Activated CD4-positive, alpha-beta T cell treated with anti-CD3 and anti-CD28 coated beads, Interleukin-2, amount 50 U/mL, for 4 hours (primary cell): ENCODE measurements around the gene SPINT2.

Source experiments
- DNase-seq, 2 experiments: peaks; one replicate each; pipeline ENCODE4 v3.0.0-alpha.2; 2020

SPINT2 gene

GRCh38 chr19:38268539-38268938, 4.2 kb downstream of the SPINT2 start:
- DNase-seq = no peak

GRCh38 chr19:38270587-38271167, 6.3 kb downstream of the SPINT2 start:
- no peak for DNase-seq

- no peak for DNase-seq
These were observed 9.1 kb downstream of the SPINT2 start for GRCh38 chr19:38273499-38273898.

- no peak for DNase-seq
These were observed 10.4 kb downstream of the SPINT2 start for GRCh38 chr19:38274739-38275138.

- DNase-seq = no peak
These were observed 12.7 kb downstream of the SPINT2 start for GRCh38 chr19:38276942-38277517.

- no peak for DNase-seq
These were observed 13.2 kb downstream of the SPINT2 start for GRCh38 chr19:38277549-38277948.

- DNase-seq = no peak
These were observed 13.8 kb downstream of the SPINT2 start for GRCh38 chr19:38277969-38278680.

- DNase-seq = no peak
These were observed 14.4 kb downstream of the SPINT2 start for GRCh38 chr19:38278751-38279150.

- DNase-seq = no peak
These were observed 15.9 kb downstream of the SPINT2 start for GRCh38 chr19:38280030-38280921.

- no peak for DNase-seq
These were observed 17.6 kb downstream of the SPINT2 start for GRCh38 chr19:38281811-38282566.

GRCh38 chr19:38283271-38283670, 18.9 kb downstream of the SPINT2 start:
- DNase-seq = no peak

GRCh38 chr19:38284422-38284821, 20.0 kb downstream of the SPINT2 start:
- DNase-seq = no peak

GRCh38 chr19:38285567-38285966, 21.2 kb downstream of the SPINT2 start:
- no peak for DNase-seq

- no peak for DNase-seq
These were observed 23.2 kb downstream of the SPINT2 start for GRCh38 chr19:38287604-38288003.

- no peak for DNase-seq
These were observed 23.9 kb downstream of the SPINT2 start for GRCh38 chr19:38288123-38288855.

- DNase-seq = no peak
These were observed 25.6 kb downstream of the SPINT2 start for GRCh38 chr19:38289955-38290354.

GRCh38 chr19:38290631-38291147, 26.3 kb downstream of the SPINT2 start:
- no peak for DNase-seq

- DNase-seq = no peak
These were observed 27.5 kb downstream of the SPINT2 start for GRCh38 chr19:38291855-38292254.

GRCh38 chr19:38293281-38293680, 28.9 kb downstream of the SPINT2 start:
- DNase-seq = no peak

GRCh38 chr19:38294090-38294489, 29.7 kb downstream of the SPINT2 start:
- no peak for DNase-seq

- DNase-seq = no peak
These were observed 34.7 kb downstream of the SPINT2 start for GRCh38 chr19:38298821-38299680.
